Suprapubic skin (tissue), 3 donors: ENCODE measurements around the gene ATP13A3.

ENCODE experiments used
- POLR2A ChIP-seq, 2 donors: fragments of 450-650 bp; IDR thresholded peaks; one replicate each; pipeline ENCODE4 v1.6.1; 2017; ENCODE audit warnings: antibody characterized with exemption in 2 of 2, mild to moderate bottlenecking in 2 of 2, moderate library complexity in 2 of 2
- TF ChIP-seq, protein P1 (sequence below), 2 donors: fragments of 200-600 bp in 1 of 2; fragments of 450-650 bp in 1 of 2; sonication (generic) in 1 of 2; IDR thresholded peaks; one replicate each; pipeline ENCODE4 v1.5.1; 2016 to 2019; ENCODE audit warnings: antibody characterized with exemption in 2 of 2, mild to moderate bottlenecking in 1 of 2, moderate library complexity in 1 of 2

DNA sequence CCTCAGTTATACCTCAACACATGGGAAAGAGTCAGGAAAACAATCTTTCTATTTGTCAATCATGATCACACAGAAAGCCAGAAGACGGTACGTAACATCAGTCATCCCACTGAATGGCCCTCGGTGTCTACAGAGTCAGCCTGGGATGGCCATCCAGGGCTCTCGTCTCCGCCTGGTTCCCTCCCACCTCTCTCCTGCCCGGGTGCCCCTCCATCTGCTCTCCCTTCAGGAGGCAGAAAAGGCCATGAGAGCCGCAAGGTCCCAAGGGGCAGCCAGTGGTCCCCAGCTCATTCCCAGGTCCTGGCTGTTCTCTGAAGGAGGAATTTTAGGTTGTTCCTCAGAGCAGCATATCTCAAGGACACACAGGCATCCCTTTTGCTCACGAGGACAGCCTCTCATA is 112.9 kb downstream of the ATP13A3 start:
- no peak for TF ChIP-seq POLR2A (IDR thresholded peaks at IDR 0.05)
- TF ChIP-seq, protein P1, sequence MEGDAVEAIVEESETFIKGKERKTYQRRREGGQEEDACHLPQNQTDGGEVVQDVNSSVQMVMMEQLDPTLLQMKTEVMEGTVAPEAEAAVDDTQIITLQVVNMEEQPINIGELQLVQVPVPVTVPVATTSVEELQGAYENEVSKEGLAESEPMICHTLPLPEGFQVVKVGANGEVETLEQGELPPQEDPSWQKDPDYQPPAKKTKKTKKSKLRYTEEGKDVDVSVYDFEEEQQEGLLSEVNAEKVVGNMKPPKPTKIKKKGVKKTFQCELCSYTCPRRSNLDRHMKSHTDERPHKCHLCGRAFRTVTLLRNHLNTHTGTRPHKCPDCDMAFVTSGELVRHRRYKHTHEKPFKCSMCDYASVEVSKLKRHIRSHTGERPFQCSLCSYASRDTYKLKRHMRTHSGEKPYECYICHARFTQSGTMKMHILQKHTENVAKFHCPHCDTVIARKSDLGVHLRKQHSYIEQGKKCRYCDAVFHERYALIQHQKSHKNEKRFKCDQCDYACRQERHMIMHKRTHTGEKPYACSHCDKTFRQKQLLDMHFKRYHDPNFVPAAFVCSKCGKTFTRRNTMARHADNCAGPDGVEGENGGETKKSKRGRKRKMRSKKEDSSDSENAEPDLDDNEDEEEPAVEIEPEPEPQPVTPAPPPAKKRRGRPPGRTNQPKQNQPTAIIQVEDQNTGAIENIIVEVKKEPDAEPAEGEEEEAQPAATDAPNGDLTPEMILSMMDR (IDR thresholded peaks at IDR 0.05), result no peak
